Fibroblast of the aortic adventitia (primary cell): ENCODE data around the gene SRPX. TPM values are rescaled to one million over a fixed set of nuclear protein-coding genes. Genes with fewer than 3 reads are reported as not detected.

Experiments
- DNase-seq: peaks from one replicate; pipeline ENCODE4 v3.0.0-alpha.2; 2010; ENCODE audit warnings: low read depth
- H3K4me3 ChIP-seq: 2 replicates; pipeline ENCODE4 v1.5.1; 2011; ENCODE audit warnings: low read depth, mild to moderate bottlenecking, control low read depth, low read length, moderate library complexity
- total RNA-seq: library from RNA; depleted of rRNA; stranded (reverse); fragments of >200 nt; gene quantifications from 2 replicates; pipeline ENCODE4 v1.2.3, GENCODE V29; 2012; ENCODE audit warnings: low replicate concordance
- TF ChIP-seq, protein P1 (sequence below): IDR thresholded peaks from 2 replicates; pipeline ENCODE4 v1.5.1; 2011; ENCODE audit warnings: mild to moderate bottlenecking, low read length, control low read depth, inconsistent platforms; ENCODE audit not compliant: insufficient read depth

Gene SRPX
- total RNA-seq, 1 donor, result 242 TPM

DNA sequence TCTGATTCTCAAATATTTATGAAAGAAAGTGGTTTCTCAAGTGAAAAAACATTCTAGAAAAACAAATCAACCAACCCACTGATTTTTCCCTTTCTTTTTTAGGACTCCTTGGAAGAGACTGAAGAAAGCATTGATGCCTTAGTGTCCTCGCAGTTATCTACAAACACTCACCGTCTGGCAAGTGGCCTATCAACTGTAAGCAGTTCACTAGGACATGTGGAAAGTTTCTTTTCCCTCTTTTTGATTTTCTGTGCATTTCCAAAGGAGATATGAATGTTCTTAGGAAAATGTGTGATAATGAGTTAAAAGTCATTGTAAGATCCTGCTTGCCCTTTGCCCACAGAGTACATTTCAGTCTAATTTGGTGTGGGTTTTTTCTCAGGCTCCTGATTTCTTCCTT lies 118.4 kb downstream of the SRPX start:
- DNase-seq, result no peak
- TF ChIP-seq, protein P1, sequence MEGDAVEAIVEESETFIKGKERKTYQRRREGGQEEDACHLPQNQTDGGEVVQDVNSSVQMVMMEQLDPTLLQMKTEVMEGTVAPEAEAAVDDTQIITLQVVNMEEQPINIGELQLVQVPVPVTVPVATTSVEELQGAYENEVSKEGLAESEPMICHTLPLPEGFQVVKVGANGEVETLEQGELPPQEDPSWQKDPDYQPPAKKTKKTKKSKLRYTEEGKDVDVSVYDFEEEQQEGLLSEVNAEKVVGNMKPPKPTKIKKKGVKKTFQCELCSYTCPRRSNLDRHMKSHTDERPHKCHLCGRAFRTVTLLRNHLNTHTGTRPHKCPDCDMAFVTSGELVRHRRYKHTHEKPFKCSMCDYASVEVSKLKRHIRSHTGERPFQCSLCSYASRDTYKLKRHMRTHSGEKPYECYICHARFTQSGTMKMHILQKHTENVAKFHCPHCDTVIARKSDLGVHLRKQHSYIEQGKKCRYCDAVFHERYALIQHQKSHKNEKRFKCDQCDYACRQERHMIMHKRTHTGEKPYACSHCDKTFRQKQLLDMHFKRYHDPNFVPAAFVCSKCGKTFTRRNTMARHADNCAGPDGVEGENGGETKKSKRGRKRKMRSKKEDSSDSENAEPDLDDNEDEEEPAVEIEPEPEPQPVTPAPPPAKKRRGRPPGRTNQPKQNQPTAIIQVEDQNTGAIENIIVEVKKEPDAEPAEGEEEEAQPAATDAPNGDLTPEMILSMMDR, result no peak
- no peak overlapping the region for H3K4me3 ChIP-seq

DNA sequence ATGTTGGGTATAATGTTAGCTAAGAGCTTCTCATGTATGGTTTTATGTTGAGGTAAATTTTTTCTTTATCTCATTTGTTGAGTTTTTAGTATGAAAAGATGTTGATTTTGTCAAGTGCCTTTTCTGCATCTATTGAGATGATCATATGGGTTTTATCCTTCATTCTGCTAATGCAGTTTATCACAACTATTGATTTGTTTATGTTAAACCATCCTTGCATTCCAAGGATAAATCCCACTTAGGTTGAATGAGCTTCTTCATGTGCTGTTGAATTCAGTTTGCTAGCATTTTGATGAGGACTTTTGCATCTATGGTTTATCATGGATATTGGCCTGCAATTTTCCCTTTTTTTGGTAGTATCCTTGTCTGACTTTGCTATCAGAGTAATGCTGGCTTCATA lies 121.0 kb downstream of the SRPX start:
- DNase-seq, result no peak
- H3K4me3 ChIP-seq, result no peak overlapping the region
- TF ChIP-seq, protein P1, result no peak

Other genes with a start within 250 kb of the SRPX start
- gene SYTL5, start 214.3 kb downstream of the SRPX start, total RNA-seq, result 0.08 and 0.36 TPM in 2 replicates
- gene RPGR, start 106.6 kb upstream of the SRPX start, total RNA-seq, result 8.6 and 25.0 TPM in 2 replicates
- not detected in 2 replicates for gene OTC, start 131.7 kb upstream of the SRPX start, total RNA-seq